Measurements from ENCODE around the gene SLC44A2.

GRCh38 chr19:10631874-10632273, 6.5 kb downstream of the SLC44A2 start:
- TF ChIP-seq CTCF (IDR thresholded peaks at IDR 0.05; ENCODE audit: low read depth, low read length) (no peak), MYC (IDR thresholded peaks at IDR 0.05; ENCODE audit: low read depth, low read length) (no peak)
